CD4-positive, alpha-beta T cell treated with Interleukin-4 for 4 hours (primary cell): ENCODE data around the gene CCNA2.

Experiments
- DNase-seq: peaks from one replicate; pipeline ENCODE4 v3.0.0-alpha.2; 2020

Gene CCNA2

GRCh38 chr4:121769341-121769740 lies 54.3 kb downstream of the CCNA2 start:
- no peak for DNase-seq

- no peak for DNase-seq
Measured at GRCh38 chr4:121767166-121767565, 56.5 kb downstream of the CCNA2 start.
